Raji (cell line): ENCODE data around the gene TOMM40L.

ENCODE experiments used
- POLR2A ChIP-seq: IDR thresholded peaks from 2 replicates; pipeline ENCODE4 v1.6.1; 2011; ENCODE audit warnings: low read depth, low read length, control low read depth; ENCODE audit not compliant: insufficient read depth

Gene TOMM40L

GRCh38 chr1:161206411-161207140, 19.3 kb upstream of the TOMM40L start:
- TF ChIP-seq POLR2A = no peak

GRCh38 chr1:161207173-161207572, 18.7 kb upstream of the TOMM40L start:
- TF ChIP-seq POLR2A = no peak

- no peak for TF ChIP-seq POLR2A
Observed at GRCh38 chr1:161209790-161210409, 16.0 kb upstream of the TOMM40L start.

GRCh38 chr1:161214369-161214768, 11.5 kb upstream of the TOMM40L start:
- no peak for TF ChIP-seq POLR2A

- TF ChIP-seq POLR2A = no peak
Observed at GRCh38 chr1:161215076-161215475, 10.8 kb upstream of the TOMM40L start, which contains the start of gene FCER1G. Gene FCER1G (plus strand): TSS chr1:161215295. CDS start chr1:161215322, 27 bp downstream.

- TF ChIP-seq POLR2A = no peak
Observed at GRCh38 chr1:161216945-161217712, 8.7 kb upstream of the TOMM40L start.

- TF ChIP-seq POLR2A = no peak
Observed at GRCh38 chr1:161217831-161218230, 8.0 kb upstream of the TOMM40L start.

GRCh38 chr1:161218301-161219077, 7.4 kb upstream of the TOMM40L start:
- TF ChIP-seq POLR2A = no peak

GRCh38 chr1:161219078-161219892, 6.6 kb upstream of the TOMM40L start:
- no peak for TF ChIP-seq POLR2A

- no peak for TF ChIP-seq POLR2A
Observed at GRCh38 chr1:161220002-161220401, 5.9 kb upstream of the TOMM40L start.

GRCh38 chr1:161222175-161223019, 3.5 kb upstream of the TOMM40L start:
- TF ChIP-seq POLR2A = no peak

GRCh38 chr1:161223805-161224694, 1.8 kb upstream of the TOMM40L start:
- TF ChIP-seq POLR2A = no peak

- TF ChIP-seq POLR2A = no peak
Observed at GRCh38 chr1:161225178-161225533, 704 bp upstream of the TOMM40L start.

- TF ChIP-seq POLR2A = no peak
Observed at GRCh38 chr1:161226320-161226711, 456 bp downstream of the TOMM40L start.
